Measurements from ENCODE around the gene CIZ1. TPM values are rescaled to one million over a fixed set of nuclear protein-coding genes. Genes with fewer than 3 reads are reported as not detected.

CIZ1 gene
- total and polyA plus RNA-seq, 9 of the 15 experiments (the other 6 are each of a cell fraction or from before 2014, with no cell fraction given) = 6.6 to 329 (median 87.8) TPM

- Histone ChIP-seq H3K9ac (ENCODE audit: insufficient read depth in 1 of 2, low read depth in 2 of 2, low read length in 2 of 2) (0 out of 4 replicates have a peak overlapping the region, but pooled peaks of 1 of the 2 experiments have one; percentile 2), H3K4me3 (no peak overlapping the region), H3K27ac (ENCODE audit: extremely low read depth, low read depth, low read length) (no peak overlapping the region), H3K27me3 (ENCODE audit: control insufficient read depth in 2 of 2, insufficient read depth in 2 of 2, low read length in 2 of 2) (no peaks in the 10 kb centered on the region), H3K4me1 (replicated peaks in 1 of 2; ENCODE audit: control insufficient read depth in 2 of 2, insufficient read depth in 2 of 2, low read length in 2 of 2) (peaks cover 10 to 53% of the 10 kb centered on the region in 2 experiments), H2AFZ (ENCODE audit: low read depth, low read length) (no peak overlapping the region), H3K9me3 (replicated peaks; ENCODE audit: control insufficient read depth, insufficient read depth, low read depth, low read length) (no peaks in the 10 kb centered on the region), H3K9me1 (ENCODE audit: control insufficient read depth, insufficient read depth, low read length) (no peaks in the 10 kb centered on the region), H3K79me2 (ENCODE audit: control insufficient read depth, insufficient read depth, low read length) (peaks cover 38% of the 10 kb centered on the region), H3K36me3 (ENCODE audit: control insufficient read depth, insufficient read depth, low read length) (peaks cover 62% of the 10 kb centered on the region), H4K20me1 (replicated peaks; ENCODE audit: control insufficient read depth, insufficient read depth, low read length) (peaks cover 8% of the 10 kb centered on the region; the same call in 1 of the 2 replicates), H3K4me2 (ENCODE audit: insufficient read depth, low read length) (no peak overlapping the region)
- ATAC-seq = no peak
- intact Hi-C loops (cut with micrococcal nuclease) (loop anchor here (10.0 kb wide), 2 partner anchors 71 to 151 kb away; partner anchors contain the start of genes CIZ1, GOLGA2 and SWI5), in situ Hi-C loops (cut with MboI) (no loop called here)
- no peak for DNase-seq (ENCODE audit: extremely low read depth in 1 of 4, low spot score in 3 of 4)
- TF ChIP-seq ZBTB43 (CRISPR knock-in tag; IDR thresholded peaks at IDR 0.05) = no peak
- TF ChIP-seq ZSCAN32 (CRISPR knock-in tag; IDR thresholded peaks at IDR 0.05) = no peak
- no peak for TF ChIP-seq POLR2AphosphoS5 (IDR thresholded peaks at IDR 0.05; ENCODE audit: control insufficient read depth, insufficient read depth, low read depth, low read length)
- TF ChIP-seq BCOR (IDR thresholded peaks at IDR 0.05) = no peak
- TF ChIP-seq, protein P1, sequence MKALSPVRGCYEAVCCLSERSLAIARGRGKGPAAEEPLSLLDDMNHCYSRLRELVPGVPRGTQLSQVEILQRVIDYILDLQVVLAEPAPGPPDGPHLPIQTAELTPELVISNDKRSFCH (CRISPR knock-in tag; IDR thresholded peaks at IDR 0.05) = no peak
- TF ChIP-seq, protein P1 (tag; IDR thresholded peaks at IDR 0.05) = no peak
- FAIRE-seq = no peak
- ChIA-PET CTCF (ENCODE audit: low intra/inter-chr PET ratio) (no interaction called here), POLR2A (no interaction called here)
- 95% methylated on average over 21 of the region's 21 CpGs for WGBS (ENCODE audit: insufficient coverage, low coverage, missing lambda C conversion rate)
- BruUV-seq (replicated peaks) = no TSS peak
These were observed 67.8 kb downstream of the CIZ1 start for GRCh38 chr9:128123451-128124080.

Data from K562 (cell line).